GM23248 (cell line): ENCODE measurements around the gene CPVL. TPM values are rescaled to one million over a fixed set of nuclear protein-coding genes. Genes with fewer than 3 reads are reported as not detected.

Experiments used
- DNase-seq: peaks from one replicate; pipeline ENCODE4 v3.0.0-alpha.2; 2015
- H2AFZ ChIP-seq: fragments of 200-600 bp; sonication (generic); 2 replicates; pipeline ENCODE4 v1.6.1; 2016; ENCODE audit warnings: antibody characterized with exemption
- H3F3A ChIP-seq: fragments of 200-600 bp; sonication (generic); 2 replicates; pipeline ENCODE4 v1.6.1; 2016; ENCODE audit warnings: mild to moderate bottlenecking, antibody characterized with exemption, mixed run types; ENCODE audit not compliant: insufficient read depth
- H3K27ac ChIP-seq: fragments of 200-600 bp; sonication (generic); 2 replicates; pipeline ENCODE4 v1.5.1; 2016; ENCODE audit warnings: mild to moderate bottlenecking
- H3K27me3 ChIP-seq: fragments of 200-600 bp; sonication (generic); replicated peaks from 2 replicates; pipeline ENCODE4 v1.6.1; 2016; ENCODE audit warnings: mild to moderate bottlenecking; ENCODE audit not compliant: insufficient read depth
- H3K36me3 ChIP-seq: fragments of 200-600 bp; sonication (generic); 2 replicates; pipeline ENCODE4 v1.6.1; 2016; ENCODE audit warnings: low read depth, mild to moderate bottlenecking
- H3K4me1 ChIP-seq: fragments of 200-600 bp; sonication (generic); 2 replicates; pipeline ENCODE4 v1.6.1; 2016; ENCODE audit warnings: mild to moderate bottlenecking; ENCODE audit not compliant: insufficient read depth
- H3K4me2 ChIP-seq: fragments of 200-600 bp; sonication (generic); one replicate; pipeline ENCODE4 v1.6.1; 2016; ENCODE audit warnings: mild to moderate bottlenecking; ENCODE audit not compliant: unreplicated experiment
- H3K4me3 ChIP-seq: fragments of 200-600 bp; sonication (generic); 2 replicates; pipeline ENCODE4 v1.5.1; 2016; ENCODE audit warnings: mild to moderate bottlenecking
- H3K79me2 ChIP-seq: fragments of 200-600 bp; sonication (generic); 2 replicates; pipeline ENCODE4 v1.6.1; 2016; ENCODE audit warnings: mild to moderate bottlenecking; ENCODE audit not compliant: insufficient read depth
- H3K9ac ChIP-seq: fragments of 200-600 bp; sonication (generic); 2 replicates; pipeline ENCODE4 v1.6.1; 2016; ENCODE audit warnings: mild to moderate bottlenecking
- H3K9me2 ChIP-seq: fragments of 200-600 bp; sonication (generic); 2 replicates; pipeline ENCODE4 v1.6.1; 2016; ENCODE audit warnings: mixed run types, mild to moderate bottlenecking, moderate library complexity; ENCODE audit not compliant: insufficient read depth
- H3K9me3 ChIP-seq: fragments of 200-600 bp; sonication (generic); one replicate; pipeline ENCODE4 v1.6.1; 2017; ENCODE audit warnings: low read depth
- H4K20me1 ChIP-seq: fragments of 200-600 bp; sonication (generic); 2 replicates; pipeline ENCODE4 v1.6.0; 2016; ENCODE audit not compliant: insufficient read depth
- EZH2 ChIP-seq: fragments of 200-600 bp; sonication (generic); IDR thresholded peaks from 2 replicates; pipeline ENCODE4 v1.6.1; 2018; ENCODE audit warnings: antibody characterized with exemption, mild to moderate bottlenecking; ENCODE audit not compliant: insufficient read depth, poor library complexity, severe bottlenecking
- EZH2phosphoT487 ChIP-seq: fragments of 200-600 bp; sonication (generic); IDR thresholded peaks from 2 replicates; pipeline ENCODE4 v1.6.1; 2018; ENCODE audit warnings: antibody characterized with exemption, moderate library complexity, mild to moderate bottlenecking, low read depth; ENCODE audit not compliant: insufficient read depth
- WGBS, 2 experiments: methylation state at CpG; one replicate each; pipeline ENCODE4 v1.1.6; 2015 to 2017; ENCODE audit warnings: low lambda C conversion rate in 2 of 2, low coverage in 1 of 2; ENCODE audit errors: missing lambda C conversion rate in 2 of 2; 5-methylcytosine and 5-hydroxymethylcytosine counted together
- in situ Hi-C: fragments of 300-500 bp; cut with MboI; formaldehyde crosslinking; loops from 2 replicates; pipeline ENCODE4 v1.15.0; 2020
- polyA plus RNA-seq: library from polyadenylated mRNA; unstranded; fragments of >200 nt; fragmentation: Nextera tagmentation; extraction: Ambion mirVana; gene quantifications from 2 replicates; pipeline ENCODE4 v1.2.1, GENCODE V29; 2016
- total RNA-seq: library from RNA; depleted of rRNA; stranded (reverse); fragments of >200 nt; shearing (Covaris generic); gene quantifications from 2 replicates; pipeline ENCODE4 v1.2.3, GENCODE V29; 2014

CPVL gene
- total and polyA plus RNA-seq, 2 experiments from 2014 or later = not detected

- in situ Hi-C loops = loop anchor here (25.0 kb wide), 1 partner anchor 726 kb away; no protein-coding TSS in a partner anchor
- DNase-seq = peak; percentile 61
- no peaks in the 10 kb centered on the region for H3K36me3 ChIP-seq
- no peak overlapping the region for H2AFZ ChIP-seq
- no peaks in the 10 kb centered on the region for H3K9me2 ChIP-seq
- WGBS, 2 experiments = 52 to 57% methylated on average over 5 of the region's 5 CpGs
- H3K4me1 ChIP-seq = no peaks in the 10 kb centered on the region
- no peaks in the 10 kb centered on the region for H3F3A ChIP-seq
- H3K9me3 ChIP-seq = no peaks in the 10 kb centered on the region
- no peak overlapping the region for H3K4me2 ChIP-seq
- no peaks in the 10 kb centered on the region for H4K20me1 ChIP-seq
- TF ChIP-seq EZH2 (no peak), EZH2phosphoT487 (no peak)
- no peak overlapping the region for H3K27ac ChIP-seq
- no peaks in the 10 kb centered on the region for H3K79me2 ChIP-seq
- H3K9ac ChIP-seq = no peak overlapping the region
- no peak overlapping the region for H3K4me3 ChIP-seq
- peaks cover 62% of the 10 kb centered on the region for H3K27me3 ChIP-seq
Observed at GRCh38 chr7:29113384-29114102, 32.8 kb downstream of the CPVL start.

GRCh38 chr7:29112721-29113120, 33.6 kb downstream of the CPVL start:
- Histone ChIP-seq H3K9ac (no peak overlapping the region), H3K4me1 (no peaks in the 10 kb centered on the region), H3F3A (no peaks in the 10 kb centered on the region), H3K4me3 (no peak overlapping the region), H3K4me2 (no peak overlapping the region), H3K9me2 (no peaks in the 10 kb centered on the region), H3K27me3 (peaks cover 56% of the 10 kb centered on the region), H4K20me1 (no peaks in the 10 kb centered on the region), H3K79me2 (no peaks in the 10 kb centered on the region), H2AFZ (no peak overlapping the region), H3K27ac (no peak overlapping the region), H3K36me3 (no peaks in the 10 kb centered on the region), H3K9me3 (no peaks in the 10 kb centered on the region)
- DNase-seq = no peak
- 82 to 89% methylated on average over 4 of the region's 4 CpGs for WGBS, 2 experiments
- in situ Hi-C loops = loop anchor here (25.0 kb wide), 1 partner anchor 725 kb away; no protein-coding TSS in a partner anchor
- no peak for TF ChIP-seq EZH2phosphoT487
- TF ChIP-seq EZH2 = no peak

- Histone ChIP-seq H3K27ac (no peak overlapping the region), H3K9ac (no peak overlapping the region), H3K4me2 (no peak overlapping the region), H3K4me1 (no peaks in the 10 kb centered on the region), H3K79me2 (no peaks in the 10 kb centered on the region), H3K9me2 (no peaks in the 10 kb centered on the region), H3K27me3 (peaks cover 38% of the 10 kb centered on the region), H4K20me1 (no peaks in the 10 kb centered on the region), H3K4me3 (no peak overlapping the region), H2AFZ (no peak overlapping the region), H3F3A (no peaks in the 10 kb centered on the region), H3K9me3 (no peaks in the 10 kb centered on the region), H3K36me3 (no peaks in the 10 kb centered on the region)
- in situ Hi-C loops = loop anchor here (25.0 kb wide), 1 partner anchor 723 kb away; no protein-coding TSS in a partner anchor
- WGBS, 2 experiments = 85% methylated on average over 2 of the region's 2 CpGs
- TF ChIP-seq EZH2 = no peak
- no peak for TF ChIP-seq EZH2phosphoT487
- no peak for DNase-seq
Observed at GRCh38 chr7:29109899-29110298, 36.4 kb downstream of the CPVL start.

- no peaks in the 10 kb centered on the region for H3K4me1 ChIP-seq
- no peaks in the 10 kb centered on the region for H4K20me1 ChIP-seq
- no peaks in the 10 kb centered on the region for H3K79me2 ChIP-seq
- WGBS, 2 experiments = 48 to 65% methylated on average over 3 of the region's 3 CpGs
- no peaks in the 10 kb centered on the region for H3F3A ChIP-seq
- H3K9ac ChIP-seq = no peak overlapping the region
- in situ Hi-C loops = loop anchor here (25.0 kb wide), 1 partner anchor 722 kb away; no protein-coding TSS in a partner anchor
- H3K4me3 ChIP-seq = no peak overlapping the region
- H3K4me2 ChIP-seq = no peak overlapping the region
- H3K36me3 ChIP-seq = no peaks in the 10 kb centered on the region
- H3K27ac ChIP-seq = no peak overlapping the region
- H3K27me3 ChIP-seq = peaks cover 38% of the 10 kb centered on the region
- H3K9me3 ChIP-seq = no peaks in the 10 kb centered on the region
- TF ChIP-seq EZH2 (no peak), EZH2phosphoT487 (no peak)
- no peaks in the 10 kb centered on the region for H3K9me2 ChIP-seq
- H2AFZ ChIP-seq = no peak overlapping the region
- no peak for DNase-seq
Observed at GRCh38 chr7:29109358-29109757, 37.0 kb downstream of the CPVL start.
